Gastroesophageal sphincter (tissue), 4 donors: ENCODE data around the gene IRGC. TPM values are rescaled to one million over a fixed set of nuclear protein-coding genes. Genes with fewer than 3 reads are reported as not detected.

Experiments
- ATAC-seq: fragments of 150-250 bp; one replicate; pipeline ENCODE4 v1.9.1; 2016; ENCODE audit warnings: mild to moderate bottlenecking, moderate library complexity
- H3K27ac ChIP-seq, 4 donors: fragments of 200-600 bp; sonication (generic) in 3 of 4; 1 replicate in 3 of 4; 2 replicates in 1 of 4; pipeline ENCODE4 v1.5.1; 2016 to 2019
- H3K27me3 ChIP-seq: fragments of 200-600 bp; sonication (generic); one replicate; pipeline ENCODE4 v1.5.1; 2019
- H3K36me3 ChIP-seq, 2 donors: fragments of 200-600 bp; sonication (generic); one replicate each; pipeline ENCODE4 v1.5.1; 2019; ENCODE audit warnings: control low read depth in 1 of 2
- H3K4me1 ChIP-seq, 3 donors: fragments of 200-600 bp; sonication (generic); 1 replicate in 2 of 3; 2 replicates in 1 of 3; pipeline ENCODE4 v1.5.1; 2016 to 2019; ENCODE audit warnings: control low read depth in 2 of 3
- H3K4me3 ChIP-seq, 2 donors: fragments of 200-600 bp; sonication (generic); one replicate each; pipeline ENCODE4 v1.5.1; 2019; ENCODE audit warnings: mild to moderate bottlenecking in 1 of 2, moderate library complexity in 1 of 2
- H3K9me3 ChIP-seq, 3 donors: fragments of 200-600 bp; sonication (generic); one replicate each; pipeline ENCODE4 v1.5.1; 2017 to 2019; ENCODE audit warnings: control low read depth in 2 of 3
- EP300 ChIP-seq: sonication (generic); formaldehyde crosslinking; IDR thresholded peaks from one replicate; pipeline ENCODE4 v1.6.1; 2017; ENCODE audit warnings: antibody characterized with exemption, mild to moderate bottlenecking
- POLR2A ChIP-seq, 2 donors: fragments of 450-650 bp; IDR thresholded peaks; one replicate each; pipeline ENCODE4 v1.6.1; 2017; ENCODE audit warnings: antibody characterized with exemption in 2 of 2, mild to moderate bottlenecking in 2 of 2, moderate library complexity in 1 of 2
- POLR2AphosphoS5 ChIP-seq: sonication (generic); formaldehyde crosslinking; IDR thresholded peaks from one replicate; pipeline ENCODE4 v1.6.1; 2017; ENCODE audit warnings: antibody characterized with exemption
- WGBS, 2 donors: methylation state at CpG; one replicate each; pipeline ENCODE4 v1.1.5; 2018; ENCODE audit warnings: low coverage in 1 of 2; 5-methylcytosine and 5-hydroxymethylcytosine counted together
- total RNA-seq, 4 donors: library from RNA; depleted of rRNA; stranded (reverse); fragments of >200 nt; gene quantifications; one replicate each; pipeline ENCODE4 v1.1.0, GENCODE V29; 2016
- TF ChIP-seq, protein P1 (sequence below), 4 experiments: fragments of 200-600 bp in 2 of 4; fragments of 450-650 bp in 2 of 4; sonication (generic) in 1 of 4; IDR thresholded peaks; one replicate each; pipeline ENCODE4 v1.5.1; 2017 to 2019; ENCODE audit warnings: antibody characterized with exemption in 4 of 4, mild to moderate bottlenecking in 2 of 4, moderate library complexity in 2 of 4

The IRGC gene
- total RNA-seq, 4 donors from 2014 or later: not detected

DNA sequence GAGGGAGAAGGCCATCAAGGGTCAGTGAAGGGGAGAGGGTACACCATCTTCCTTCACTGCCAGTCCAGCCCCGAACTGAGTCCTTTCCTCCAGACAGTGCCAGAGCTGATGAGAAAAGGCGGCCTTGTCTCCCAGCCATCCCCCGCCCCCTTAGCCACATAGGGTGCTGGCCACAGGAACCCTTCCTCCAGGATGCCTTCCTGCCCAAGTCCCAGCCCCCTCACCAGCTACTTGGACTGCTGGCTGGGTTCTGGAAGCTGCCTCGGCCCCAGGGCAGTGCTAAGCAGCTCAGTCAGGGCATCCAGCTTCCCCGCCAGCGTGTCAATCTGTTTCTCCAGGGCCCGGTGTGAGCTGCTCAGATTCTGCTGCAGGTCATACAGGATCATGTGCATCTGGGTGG is 51.4 kb downstream of the IRGC start:
- 79 to 88% methylated on average over 2 to 3 of the region's 7 CpGs for WGBS, 2 donors
- no peak overlapping the region for H3K27ac ChIP-seq
- no peak for ATAC-seq
- H3K4me3 ChIP-seq: no peak overlapping the region
- peaks cover 10% of the 10 kb centered on the region for H3K27me3 ChIP-seq
- H3K36me3 ChIP-seq: no peaks in the 10 kb centered on the region
- H3K9me3 ChIP-seq: no peaks in the 10 kb centered on the region
- peaks cover 0 to 6% (median 4%) of the 10 kb centered on the region in 3 donors for H3K4me1 ChIP-seq
- TF ChIP-seq, protein P1, sequence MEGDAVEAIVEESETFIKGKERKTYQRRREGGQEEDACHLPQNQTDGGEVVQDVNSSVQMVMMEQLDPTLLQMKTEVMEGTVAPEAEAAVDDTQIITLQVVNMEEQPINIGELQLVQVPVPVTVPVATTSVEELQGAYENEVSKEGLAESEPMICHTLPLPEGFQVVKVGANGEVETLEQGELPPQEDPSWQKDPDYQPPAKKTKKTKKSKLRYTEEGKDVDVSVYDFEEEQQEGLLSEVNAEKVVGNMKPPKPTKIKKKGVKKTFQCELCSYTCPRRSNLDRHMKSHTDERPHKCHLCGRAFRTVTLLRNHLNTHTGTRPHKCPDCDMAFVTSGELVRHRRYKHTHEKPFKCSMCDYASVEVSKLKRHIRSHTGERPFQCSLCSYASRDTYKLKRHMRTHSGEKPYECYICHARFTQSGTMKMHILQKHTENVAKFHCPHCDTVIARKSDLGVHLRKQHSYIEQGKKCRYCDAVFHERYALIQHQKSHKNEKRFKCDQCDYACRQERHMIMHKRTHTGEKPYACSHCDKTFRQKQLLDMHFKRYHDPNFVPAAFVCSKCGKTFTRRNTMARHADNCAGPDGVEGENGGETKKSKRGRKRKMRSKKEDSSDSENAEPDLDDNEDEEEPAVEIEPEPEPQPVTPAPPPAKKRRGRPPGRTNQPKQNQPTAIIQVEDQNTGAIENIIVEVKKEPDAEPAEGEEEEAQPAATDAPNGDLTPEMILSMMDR (IDR thresholded peaks at IDR 0.05): no peak
- TF ChIP-seq POLR2A (IDR thresholded peaks at IDR 0.05): no peak
- no peak for TF ChIP-seq POLR2AphosphoS5
- TF ChIP-seq EP300: no peak

DNA sequence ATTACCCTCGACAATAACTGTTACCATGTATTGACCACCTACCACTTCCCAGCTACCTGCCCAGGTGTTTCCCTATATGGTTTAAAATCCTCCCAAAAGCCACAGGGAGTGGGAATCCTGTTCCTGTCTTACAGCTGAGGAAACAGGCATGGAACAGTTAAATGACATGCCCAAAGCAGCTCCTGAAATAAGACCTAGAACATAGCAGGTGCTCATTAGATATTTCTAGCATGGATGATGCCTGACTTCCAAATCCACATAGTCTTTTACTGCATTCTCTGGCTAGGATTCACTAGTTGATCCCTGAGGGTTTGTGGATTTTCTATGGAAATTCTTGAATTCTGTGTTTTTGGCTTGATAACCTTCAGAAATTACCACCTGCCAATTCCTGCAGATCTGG is 51.9 kb downstream of the IRGC start:
- 33 to 71% methylated on average over 1 of the region's 1 CpG for WGBS, 2 donors
- no peak overlapping the region for H3K27ac ChIP-seq
- no peak for TF ChIP-seq POLR2AphosphoS5
- no peak for TF ChIP-seq POLR2A (IDR thresholded peaks at IDR 0.05)
- TF ChIP-seq, protein P1 (IDR thresholded peaks at IDR 0.05): no peak
- no peak for TF ChIP-seq EP300

DNA sequence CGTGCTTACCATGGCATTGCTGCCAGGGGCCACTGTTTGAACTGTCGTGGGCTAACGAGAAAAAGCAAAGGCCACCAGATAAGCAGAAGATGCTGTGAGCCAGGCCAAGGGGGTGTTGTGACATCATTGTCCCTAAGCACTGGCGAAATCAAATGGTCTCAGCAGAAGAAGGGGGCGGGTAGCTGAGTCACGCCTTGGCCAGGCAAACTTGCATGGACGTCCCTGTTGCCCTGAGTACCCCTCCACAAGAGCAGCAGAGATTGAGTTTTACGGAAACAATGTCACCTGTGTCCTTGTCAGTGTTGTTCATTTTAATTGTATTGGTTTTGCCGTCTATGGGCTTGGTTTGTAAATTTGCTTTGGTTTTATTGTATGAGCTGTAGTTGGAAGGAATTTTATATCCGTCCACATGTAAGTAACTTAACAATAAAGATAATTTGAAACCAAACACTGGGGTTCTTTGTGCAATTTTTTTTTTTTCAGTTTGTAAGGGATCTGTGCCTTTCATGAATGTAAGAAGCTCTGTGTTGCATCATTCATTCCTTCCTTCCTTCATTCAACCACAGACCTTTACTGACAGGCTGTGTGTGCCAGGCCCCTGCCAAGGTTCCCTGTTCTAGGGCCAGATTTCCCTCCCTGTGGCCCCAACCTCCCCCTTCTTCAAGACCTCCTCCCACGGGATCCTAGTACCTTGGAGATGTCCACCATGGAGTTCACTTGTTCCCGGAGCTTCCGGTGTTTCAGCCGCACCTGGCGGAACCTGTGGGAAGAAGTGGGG is 52.6 kb downstream of the IRGC start:
- peaks cover 11% of the 10 kb centered on the region for H3K27me3 ChIP-seq
- H3K4me1 ChIP-seq: peaks cover 0 to 6% (median 4%) of the 10 kb centered on the region in 3 donors
- H3K4me3 ChIP-seq: no peak overlapping the region
- H3K36me3 ChIP-seq: no peaks in the 10 kb centered on the region
- no peaks in the 10 kb centered on the region for H3K9me3 ChIP-seq
- no peak overlapping the region for H3K27ac ChIP-seq
- TF ChIP-seq POLR2AphosphoS5 (no peak), EP300 (no peak), POLR2A (IDR thresholded peaks at IDR 0.05) (no peak)
- TF ChIP-seq, protein P1 (IDR thresholded peaks at IDR 0.05): no peak
- no peak for ATAC-seq
- whole genome bisulfite sequencing, 2 donors: 66 to 73% methylated on average over 7 to 10 of the region's 15 CpGs

More for the DNA sequence above, 51.9 kb downstream of the IRGC start:
- Histone ChIP-seq H3K4me3 (no peak overlapping the region), H3K36me3 (no peaks in the 10 kb centered on the region), H3K4me1 (peaks cover 0 to 6% (median 4%) of the 10 kb centered on the region in 3 donors), H3K27me3 (peaks cover 10% of the 10 kb centered on the region), H3K9me3 (no peaks in the 10 kb centered on the region)
- ATAC-seq: no peak

DNA sequence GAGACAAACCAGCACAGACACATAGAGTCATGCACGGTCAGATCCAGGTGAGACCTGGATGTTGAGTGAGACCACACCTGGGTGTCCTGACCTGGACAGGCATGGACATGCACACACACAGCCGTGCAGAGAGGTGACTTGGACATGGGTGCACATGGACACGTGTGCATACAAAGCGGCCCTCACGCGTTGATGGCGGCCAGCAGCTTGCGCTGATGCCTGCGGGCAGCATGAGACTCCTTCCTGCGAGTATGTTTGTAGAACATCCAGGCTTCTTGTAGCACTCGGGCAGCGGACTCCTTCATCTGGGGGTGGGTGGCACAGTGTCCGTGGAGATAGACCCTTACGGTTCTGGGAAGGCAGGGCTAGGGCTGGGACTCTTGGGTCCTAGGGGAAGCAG is 53.4 kb downstream of the IRGC start:
- peaks cover 19% of the 10 kb centered on the region for H3K27me3 ChIP-seq
- no peaks in the 10 kb centered on the region for H3K36me3 ChIP-seq
- H3K27ac ChIP-seq: no peak overlapping the region
- H3K4me3 ChIP-seq: no peak overlapping the region
- WGBS, 2 donors: 80 to 100% methylated on average over 1 of the region's 14 CpGs
- no peak for ATAC-seq
- H3K9me3 ChIP-seq: no peaks in the 10 kb centered on the region
- peaks cover 0 to 13% (median 8%) of the 10 kb centered on the region in 3 donors for H3K4me1 ChIP-seq
- TF ChIP-seq EP300 (no peak), POLR2A (IDR thresholded peaks at IDR 0.05) (no peak), POLR2AphosphoS5 (no peak)
- TF ChIP-seq, protein P1 (IDR thresholded peaks at IDR 0.05): no peak

Other genes with a start within 250 kb of the IRGC start
- gene PHLDB3, start 211.3 kb upstream of the IRGC start, total RNA-seq: 10 to 100 TPM in 3 of 4 donors, 1 to 10 TPM in 1; 8.8 to 38.1 (median 14.9) TPM
- 10 to 100 TPM; 33.3 to 55.9 (median 52.3) TPM for gene ETHE1, start 188.9 kb upstream of the IRGC start, total RNA-seq
- 1 to 10 TPM in 1 of 4 donors, under 1 TPM in 1, not detected in 2; 0.66 to 3.3 TPM for gene ZNF575, start 182.9 kb upstream of the IRGC start, total RNA-seq
- 10 to 100 TPM; 17.9 to 31.0 (median 22.6) TPM for gene XRCC1, start 140.5 kb upstream of the IRGC start, total RNA-seq
- gene PINLYP, start 140.3 kb upstream of the IRGC start, total RNA-seq: 1 to 10 TPM; 2.3 to 9.4 (median 6.7) TPM
- gene IRGQ, start 119.9 kb upstream of the IRGC start, total RNA-seq: 10 to 100 TPM; 25.5 to 38.5 (median 27.8) TPM
- gene ZNF576, start 119.5 kb upstream of the IRGC start, total RNA-seq: 10 to 100 TPM; 10.8 to 19.9 (median 14.2) TPM
- under 1 TPM in 1 of 4 donors, not detected in 3; 0.13 TPM for gene SRRM5, start 104.0 kb upstream of the IRGC start, total RNA-seq
- 10 to 100 TPM; 33.9 to 54.1 (median 45.0) TPM for gene ZNF428, start 96.4 kb upstream of the IRGC start, total RNA-seq
- gene CADM4, start 76.2 kb upstream of the IRGC start, total RNA-seq: 10 to 100 TPM; 19.8 to 52.5 (median 31.6) TPM
- gene PLAUR, start 45.9 kb upstream of the IRGC start, total RNA-seq: 10 to 100 TPM in 3 of 4 donors, 1 to 10 TPM in 1; 3.4 to 25.8 (median 15.7) TPM
- gene SMG9, start 38.9 kb downstream of the IRGC start, total RNA-seq: 10 to 100 TPM in 3 of 4 donors, 1 to 10 TPM in 1; 8.9 to 25.9 (median 17.9) TPM
- gene KCNN4, start 64.9 kb downstream of the IRGC start, total RNA-seq: 1 to 10 TPM; 1.8 to 7.1 (median 3.4) TPM
- gene LYPD5, start 86.4 kb downstream of the IRGC start, total RNA-seq: 1 to 10 TPM; 3.1 to 9.8 (median 5.2) TPM
- gene ZNF283, start 111.2 kb downstream of the IRGC start, total RNA-seq: 10 to 100 TPM in 3 of 4 donors, 1 to 10 TPM in 1; 9.6 to 11.4 (median 10.5) TPM
- gene ZNF404, start 167.9 kb downstream of the IRGC start, total RNA-seq: 1 to 10 TPM; 2.3 to 5.0 (median 3.9) TPM
- gene ZNF45, start 219.2 kb downstream of the IRGC start, total RNA-seq: 10 to 100 TPM in 3 of 4 donors, 1 to 10 TPM in 1; 9.7 to 16.7 (median 12.0) TPM
- 10 to 100 TPM in 1 of 4 donors, 1 to 10 TPM in 3; 4.2 to 14.3 (median 6.2) TPM for gene ZNF221, start 235.2 kb downstream of the IRGC start, total RNA-seq